K562 (cell line): Measurements from ENCODE around the gene ATAD3B. TPM values are rescaled to one million over a fixed set of nuclear protein-coding genes. Genes with fewer than 3 reads are reported as not detected.

ENCODE experiments used
- ATF1 ChIP-seq, 2 experiments: fragments of 450-650 bp in 1 of 2; IDR thresholded peaks; 2 replicates each; pipeline ENCODE4 v1.6.1; 2016; ENCODE audit warnings: missing compliant biosample characterization in 1 of 2, missing genetic modification characterization in 1 of 2
- ATF2 ChIP-seq: sonication (generic); formaldehyde crosslinking; IDR thresholded peaks from 2 replicates; pipeline ENCODE4 v1.8.1; 2022; ENCODE audit warnings: missing genetic modification reagents
- BRF1 ChIP-seq: IDR thresholded peaks from 3 replicates; pipeline ENCODE4 v1.6.1; 2011; ENCODE audit warnings: borderline replicate concordance, mild to moderate bottlenecking; ENCODE audit not compliant: insufficient read length; ENCODE audit errors: extremely low read depth
- CCAR2 ChIP-seq: fragments of 200-400 bp; formaldehyde crosslinking; IDR thresholded peaks from 2 replicates; pipeline ENCODE4 v1.6.1; 2017; ENCODE audit warnings: mild to moderate bottlenecking, low read depth, low read length
- CEBPB ChIP-seq: fragments of 450-650 bp; IDR thresholded peaks from 2 replicates; pipeline ENCODE4 v1.6.1; 2016; ENCODE audit warnings: missing genetic modification characterization, missing compliant biosample characterization
- CHD2 ChIP-seq: IDR thresholded peaks from 2 replicates; pipeline ENCODE4 v1.6.1; 2011; ENCODE audit warnings: low read depth, low read length
- CLOCK ChIP-seq: fragments of 250-450 bp; sonication (Bioruptor Pico); IDR thresholded peaks from 2 replicates; pipeline ENCODE4 v1.4.0; 2020; ENCODE audit warnings: mild to moderate bottlenecking, moderate library complexity, borderline replicate concordance
- E2F4 ChIP-seq: sonication (generic); formaldehyde crosslinking; IDR thresholded peaks from 2 replicates; pipeline ENCODE4 v1.8.0; 2022; ENCODE audit warnings: mild to moderate bottlenecking, low read depth, missing genetic modification reagents
- E2F6 ChIP-seq, 2 experiments: IDR thresholded peaks; 2 replicates each; pipeline ENCODE4 v1.6.1; 2011; ENCODE audit warnings: borderline replicate concordance in 1 of 2, control low read depth in 1 of 2, low read depth in 1 of 2, low read length in 1 of 2, mild to moderate bottlenecking in 1 of 2, mixed read lengths in 1 of 2, moderate library complexity in 1 of 2; ENCODE audit not compliant: insufficient read depth in 1 of 2, insufficient read length in 1 of 2, poor library complexity in 1 of 2, severe bottlenecking in 1 of 2; ENCODE audit errors: extremely low read depth in 1 of 2
- ETS2 ChIP-seq: IDR thresholded peaks from 2 replicates; pipeline ENCODE4 v1.6.1; 2016; ENCODE audit warnings: borderline replicate concordance, missing genetic modification characterization, mild to moderate bottlenecking, moderate library complexity, missing compliant biosample characterization; ENCODE audit not compliant: poor library complexity, severe bottlenecking
- FOXP4 ChIP-seq: sonication (generic); formaldehyde crosslinking; IDR thresholded peaks from 2 replicates; pipeline ENCODE4 v1.8.0; 2022; ENCODE audit warnings: mild to moderate bottlenecking, missing genetic modification reagents, borderline replicate concordance
- NBN ChIP-seq: fragments of 450-650 bp; IDR thresholded peaks from 2 replicates; pipeline ENCODE4 v1.6.1; 2016; ENCODE audit warnings: low read depth, mild to moderate bottlenecking
- POLR2G ChIP-seq: fragments of 200-400 bp; formaldehyde crosslinking; IDR thresholded peaks from 2 replicates; pipeline ENCODE4 v1.6.1; 2017; ENCODE audit warnings: low read depth, mild to moderate bottlenecking, antibody characterized with exemption, low read length, moderate library complexity
- PURB ChIP-seq: sonication (generic); formaldehyde crosslinking; IDR thresholded peaks from 2 replicates; pipeline ENCODE4 v1.9.0; 2021; ENCODE audit warnings: low read depth, mild to moderate bottlenecking, missing genetic modification reagents
- SMARCE1 ChIP-seq: fragments of 450-650 bp; IDR thresholded peaks from 2 replicates; pipeline ENCODE4 v1.7.1; 2016; ENCODE audit warnings: mild to moderate bottlenecking
- SP2 ChIP-seq: IDR thresholded peaks from 2 replicates; pipeline ENCODE4 v1.6.1; 2011; ENCODE audit warnings: mild to moderate bottlenecking, low read depth, low read length, moderate library complexity; ENCODE audit not compliant: poor library complexity, severe bottlenecking; ENCODE audit errors: extremely low read depth
- TCF7 ChIP-seq: sonication (generic); IDR thresholded peaks from 2 replicates; pipeline ENCODE4 v1.6.1; 2016; ENCODE audit warnings: antibody characterized with exemption, borderline replicate concordance
- polyA plus RNA-seq, 8 experiments: library from polyadenylated mRNA; depleted of rRNA in 4 of 8; stranded (reverse) in 5 of 8; unstranded in 3 of 8; fragments of >200 nt; fragmentation: Nextera tagmentation in 2 of 8; fragmentation: Illumina TruSeq in 1 of 8; extraction: Ambion mirVana in 2 of 8; extraction: Trizol in 1 of 8; gene quantifications; 2 replicates each; pipeline versions ENCODE4 v1.2.1 to v1.2.3, GENCODE V29; 2011 to 2014; ENCODE audit warnings: inconsistent platforms in 1 of 8, missing spikeins in 1 of 8
- total RNA-seq, 7 experiments: library from RNA; depleted of rRNA in 6 of 7; stranded (reverse); fragments of >200 nt in 6 of 7; fragmentation: Illumina TruSeq in 2 of 7; extraction: Trizol in 2 of 7; gene quantifications; 2 replicates each; pipeline versions ENCODE4 v1.2.1 to v1.2.3, GENCODE V29; 2011 to 2021; ENCODE audit warnings: low replicate concordance in 1 of 7

The ATAD3B gene
- total and polyA plus RNA-seq, 9 of the 15 experiments (the other 6 are each of a cell fraction or from before 2014, with no cell fraction given), result 0.07 to 113 (median 27.7) TPM

- TF ChIP-seq CLOCK (CRISPR knock-in tag) (no peak), BRF1 (no peak), ATF1 (CRISPR knock-in tag; IDR thresholded peaks at IDR 0.05) (no peak), ATF1 (tag; IDR thresholded peaks at IDR 0.05) (no peak), E2F4 (CRISPR knock-in tag) (no peak), POLR2G (peak; percentile 12; the same call in 1 of the 2 replicates), NBN (no peak), FOXP4 (no peak), CHD2 (peak; percentile 35; the same call in 1 of the 2 replicates), SMARCE1 (no peak), CCAR2 (no peak), ETS2 (tag) (no peak), CEBPB (tag) (no peak), SP2 (no peak), ATF2 (CRISPR knock-in tag) (no peak), E2F6 (IDR thresholded peaks at IDR 0.05; ENCODE audit: borderline replicate concordance in 1 of 2, extremely low read depth in 1 of 2, insufficient read depth in 1 of 2, insufficient read length in 1 of 2, low read depth in 1 of 2, low read length in 1 of 2, poor library complexity in 1 of 2, severe bottlenecking in 1 of 2) (peak in 1 of 2 experiments; percentile 56), PURB (CRISPR knock-in tag) (no peak), TCF7 (no peak)
These were observed 44.3 kb upstream of the ATAD3B start (continued) for GRCh38 chr1:1427106-1427819.
